ENCODE results near the gene TNN. TPM values are rescaled to one million over a fixed set of nuclear protein-coding genes. Genes with fewer than 3 reads are reported as not detected.

Gene TNN
- total and polyA plus RNA-seq, 2 donors (not counting 1 experiment from before 2014, with no cell fraction given), result not detected

- DNase-seq (ENCODE audit: low read depth in 2 of 2), result no peak
- Histone ChIP-seq H3K27ac (ENCODE audit: insufficient read depth, low read length) (no peak overlapping the region), H2AFZ (ENCODE audit: low read length) (no peak overlapping the region), H3K4me1 (ENCODE audit: control insufficient read depth, extremely low read depth, insufficient read depth, low read length) (no peaks in the 10 kb centered on the region), H4K20me1 (ENCODE audit: control insufficient read depth, extremely low read depth, insufficient read depth, low read length) (no peaks in the 10 kb centered on the region), H3K4me2 (ENCODE audit: extremely low read depth, insufficient read depth, low read length) (no peak overlapping the region), H3K27me3 (ENCODE audit: control insufficient read depth, insufficient read depth, low read length) (no peaks in the 10 kb centered on the region), H3K4me3 (replicated peaks in 1 of 4; ENCODE audit: control extremely low read depth in 1 of 4, insufficient read depth in 1 of 4, low read depth in 3 of 4, low read length in 4 of 4) (no peak overlapping the region), H3K36me3 (ENCODE audit: control insufficient read depth, insufficient read depth, low read length) (no peaks in the 10 kb centered on the region), H3K9me3 (ENCODE audit: control insufficient read depth, insufficient read depth, low read depth, low read length) (no peaks in the 10 kb centered on the region), H3K79me2 (ENCODE audit: control insufficient read depth, insufficient read depth, low read length) (no peaks in the 10 kb centered on the region), H3K9ac (ENCODE audit: insufficient read depth, low read length) (no peak overlapping the region)
- TF ChIP-seq, protein P1, sequence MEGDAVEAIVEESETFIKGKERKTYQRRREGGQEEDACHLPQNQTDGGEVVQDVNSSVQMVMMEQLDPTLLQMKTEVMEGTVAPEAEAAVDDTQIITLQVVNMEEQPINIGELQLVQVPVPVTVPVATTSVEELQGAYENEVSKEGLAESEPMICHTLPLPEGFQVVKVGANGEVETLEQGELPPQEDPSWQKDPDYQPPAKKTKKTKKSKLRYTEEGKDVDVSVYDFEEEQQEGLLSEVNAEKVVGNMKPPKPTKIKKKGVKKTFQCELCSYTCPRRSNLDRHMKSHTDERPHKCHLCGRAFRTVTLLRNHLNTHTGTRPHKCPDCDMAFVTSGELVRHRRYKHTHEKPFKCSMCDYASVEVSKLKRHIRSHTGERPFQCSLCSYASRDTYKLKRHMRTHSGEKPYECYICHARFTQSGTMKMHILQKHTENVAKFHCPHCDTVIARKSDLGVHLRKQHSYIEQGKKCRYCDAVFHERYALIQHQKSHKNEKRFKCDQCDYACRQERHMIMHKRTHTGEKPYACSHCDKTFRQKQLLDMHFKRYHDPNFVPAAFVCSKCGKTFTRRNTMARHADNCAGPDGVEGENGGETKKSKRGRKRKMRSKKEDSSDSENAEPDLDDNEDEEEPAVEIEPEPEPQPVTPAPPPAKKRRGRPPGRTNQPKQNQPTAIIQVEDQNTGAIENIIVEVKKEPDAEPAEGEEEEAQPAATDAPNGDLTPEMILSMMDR (conservative IDR thresholded peaks at IDR 0.05 in 1 of 2, IDR thresholded peaks at IDR 0.05 in 1 of 2; ENCODE audit: low read depth in 1 of 2, low read length in 2 of 2), result no peak
- TF ChIP-seq EZH2 (IDR thresholded peaks at IDR 0.05; ENCODE audit: low read length, missing control alignments), result no peak
These were observed 27.4 kb downstream of the TNN start for GRCh38 chr1:175095069-175095468.

GRCh38 chr1:175095978-175096607 lies 28.5 kb downstream of the TNN start:
- Histone ChIP-seq H3K9me3 (ENCODE audit: control insufficient read depth, insufficient read depth, low read depth, low read length) (no peaks in the 10 kb centered on the region), H3K4me1 (ENCODE audit: control insufficient read depth, extremely low read depth, insufficient read depth, low read length) (no peaks in the 10 kb centered on the region), H3K79me2 (ENCODE audit: control insufficient read depth, insufficient read depth, low read length) (no peaks in the 10 kb centered on the region), H3K9ac (ENCODE audit: insufficient read depth, low read length) (no peak overlapping the region), H3K36me3 (ENCODE audit: control insufficient read depth, insufficient read depth, low read length) (no peaks in the 10 kb centered on the region), H2AFZ (ENCODE audit: low read length) (no peak overlapping the region), H3K27me3 (ENCODE audit: control insufficient read depth, insufficient read depth, low read length) (no peaks in the 10 kb centered on the region), H3K27ac (ENCODE audit: insufficient read depth, low read length) (no peak overlapping the region), H4K20me1 (ENCODE audit: control insufficient read depth, extremely low read depth, insufficient read depth, low read length) (no peaks in the 10 kb centered on the region), H3K4me3 (replicated peaks in 1 of 4; ENCODE audit: control extremely low read depth in 1 of 4, insufficient read depth in 1 of 4, low read depth in 3 of 4, low read length in 4 of 4) (no peak overlapping the region), H3K4me2 (ENCODE audit: extremely low read depth, insufficient read depth, low read length) (no peak overlapping the region)
- DNase-seq (ENCODE audit: low read depth in 2 of 2), result no peak
- TF ChIP-seq, protein P1 (conservative IDR thresholded peaks at IDR 0.05 in 1 of 2, IDR thresholded peaks at IDR 0.05 in 1 of 2; ENCODE audit: low read depth in 1 of 2, low read length in 2 of 2), result no peak
- no peak for TF ChIP-seq EZH2 (IDR thresholded peaks at IDR 0.05; ENCODE audit: low read length, missing control alignments)

GRCh38 chr1:175097361-175097760 lies 29.7 kb downstream of the TNN start:
- Histone ChIP-seq H3K9me3 (ENCODE audit: control insufficient read depth, insufficient read depth, low read depth, low read length) (no peaks in the 10 kb centered on the region), H4K20me1 (ENCODE audit: control insufficient read depth, extremely low read depth, insufficient read depth, low read length) (no peaks in the 10 kb centered on the region), H3K4me3 (replicated peaks in 1 of 4; ENCODE audit: control extremely low read depth in 1 of 4, insufficient read depth in 1 of 4, low read depth in 3 of 4, low read length in 4 of 4) (no peak overlapping the region), H3K9ac (ENCODE audit: insufficient read depth, low read length) (no peak overlapping the region), H3K27me3 (ENCODE audit: control insufficient read depth, insufficient read depth, low read length) (no peaks in the 10 kb centered on the region), H3K4me1 (ENCODE audit: control insufficient read depth, extremely low read depth, insufficient read depth, low read length) (no peaks in the 10 kb centered on the region), H2AFZ (ENCODE audit: low read length) (no peak overlapping the region), H3K36me3 (ENCODE audit: control insufficient read depth, insufficient read depth, low read length) (no peaks in the 10 kb centered on the region), H3K27ac (ENCODE audit: insufficient read depth, low read length) (no peak overlapping the region), H3K4me2 (ENCODE audit: extremely low read depth, insufficient read depth, low read length) (no peak overlapping the region), H3K79me2 (ENCODE audit: control insufficient read depth, insufficient read depth, low read length) (no peaks in the 10 kb centered on the region)
- DNase-seq (ENCODE audit: low read depth in 2 of 2), result no peak
- no peak for TF ChIP-seq EZH2 (IDR thresholded peaks at IDR 0.05; ENCODE audit: low read length, missing control alignments)
- TF ChIP-seq, protein P1 (conservative IDR thresholded peaks at IDR 0.05 in 1 of 2, IDR thresholded peaks at IDR 0.05 in 1 of 2; ENCODE audit: low read depth in 1 of 2, low read length in 2 of 2), result no peak
